ENCODE data around the gene KANK3. TPM values are rescaled to one million over a fixed set of nuclear protein-coding genes. Genes with fewer than 3 reads are reported as not detected.
"Not testable (repeated sequence)": the region's sequence is repeated elsewhere in the genome, so short reads cannot be mapped to it uniquely, and the experiment has no call there.

KANK3 gene
- polyA plus RNA-seq, 3 donors: 0.15 TPM; not detected in 2

DNA sequence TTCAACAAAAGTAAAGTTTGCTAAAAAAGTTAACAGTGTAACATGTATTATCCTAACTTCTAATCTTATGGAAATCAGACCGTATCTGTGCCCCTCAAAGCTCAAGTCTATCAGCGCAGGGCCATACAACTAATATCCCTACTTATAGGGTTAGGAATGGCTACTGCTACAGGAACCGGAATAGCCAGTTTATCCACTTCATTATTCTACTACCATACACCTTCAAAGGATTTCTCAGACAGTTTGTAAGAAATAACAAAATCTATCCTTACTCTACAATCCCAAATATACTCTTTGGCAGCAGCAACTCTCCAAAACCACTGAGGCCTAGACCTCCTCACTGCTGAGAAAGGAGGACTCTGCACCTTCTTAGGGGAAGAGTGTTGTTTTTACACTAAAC lies 42.5 kb upstream of the KANK3 start:
- H3K9me3 Mint-ChIP-seq; H3K27ac ChIP-seq (ENCODE audit: low read depth in 1 of 2, low read length in 2 of 2); H2AFZ ChIP-seq (ENCODE audit: insufficient read depth, low read depth, low read length, poor library complexity, severe bottlenecking); H3K4me3 Mint-ChIP-seq; H3K9me3 ChIP-seq (replicated peaks in 1 of 2; ENCODE audit: control insufficient read depth in 1 of 2, insufficient read depth in 1 of 2, low read length in 2 of 2); H3K27ac Mint-ChIP-seq; H3K36me3 ChIP-seq (replicated peaks in 1 of 2; ENCODE audit: control insufficient read depth in 1 of 2, insufficient read depth in 2 of 2, low read length in 2 of 2); H3K27me3 ChIP-seq (ENCODE audit: control insufficient read depth in 2 of 2, insufficient read depth in 2 of 2, low read length in 2 of 2); H3K79me2 ChIP-seq (ENCODE audit: insufficient read depth, low read length); H3K27me3 Mint-ChIP-seq (ENCODE audit: low read depth in 3 of 3); H3K4me3 ChIP-seq (replicated peaks in 1 of 3; ENCODE audit: low read depth in 2 of 3, low read length in 3 of 3); H3K4me2 ChIP-seq (replicated peaks; ENCODE audit: extremely low read depth, low read length, poor library complexity, severe bottlenecking); H4K20me1 ChIP-seq (ENCODE audit: insufficient read depth, low read length); intact Hi-C loops (cut with micrococcal nuclease); DNase-seq; H3K9ac ChIP-seq (ENCODE audit: insufficient read depth, low read length, poor library complexity, severe bottlenecking): not testable (repeated sequence)
- WGBS (ENCODE audit: insufficient coverage): no CpG with 5 or more reads among the region's 3 CpGs
- H3K36me3 Mint-ChIP-seq: peaks cover 7 to 11% of the 10 kb centered on the region in 2 donors
- H3K4me1 ChIP-seq (ENCODE audit: control insufficient read depth in 1 of 2, insufficient read depth in 2 of 2, low read length in 2 of 2): peaks cover 5 to 19% of the 10 kb centered on the region in 2 donors
- peaks cover 23% of the 10 kb centered on the region for H3K4me1 Mint-ChIP-seq

GRCh38 chr19:8385103-8385502 lies 42.0 kb upstream of the KANK3 start:
- H2AFZ ChIP-seq (ENCODE audit: insufficient read depth, low read depth, low read length, poor library complexity, severe bottlenecking); H3K9me3 ChIP-seq (replicated peaks in 1 of 2; ENCODE audit: control insufficient read depth in 1 of 2, insufficient read depth in 1 of 2, low read length in 2 of 2); H3K27ac ChIP-seq (ENCODE audit: low read depth in 1 of 2, low read length in 2 of 2); H3K79me2 ChIP-seq (ENCODE audit: insufficient read depth, low read length); H3K4me3 Mint-ChIP-seq; H4K20me1 ChIP-seq (ENCODE audit: insufficient read depth, low read length); H3K9ac ChIP-seq (ENCODE audit: insufficient read depth, low read length, poor library complexity, severe bottlenecking); H3K36me3 ChIP-seq (replicated peaks in 1 of 2; ENCODE audit: control insufficient read depth in 1 of 2, insufficient read depth in 2 of 2, low read length in 2 of 2); H3K27me3 Mint-ChIP-seq (ENCODE audit: low read depth in 3 of 3); DNase-seq; H3K4me2 ChIP-seq (replicated peaks; ENCODE audit: extremely low read depth, low read length, poor library complexity, severe bottlenecking); H3K4me3 ChIP-seq (replicated peaks in 1 of 3; ENCODE audit: low read depth in 2 of 3, low read length in 3 of 3); intact Hi-C loops (cut with micrococcal nuclease); H3K27me3 ChIP-seq (ENCODE audit: control insufficient read depth in 2 of 2, insufficient read depth in 2 of 2, low read length in 2 of 2): not testable (repeated sequence)
- peaks cover 6 to 11% (median 8%) of the 10 kb centered on the region in 7 donors for H3K9me3 Mint-ChIP-seq
- peaks cover 7 to 11% of the 10 kb centered on the region in 2 donors for H3K36me3 Mint-ChIP-seq
- H3K4me1 Mint-ChIP-seq: peaks cover 25% of the 10 kb centered on the region
- H3K27ac Mint-ChIP-seq: peak overlapping the region in 5 of 7 donors; percentile 8 to 92 (median 65)
- no CpG with 5 or more reads among the region's 2 CpGs for WGBS (ENCODE audit: insufficient coverage)
- H3K4me1 ChIP-seq (ENCODE audit: control insufficient read depth in 1 of 2, insufficient read depth in 2 of 2, low read length in 2 of 2): peaks cover 5 to 19% of the 10 kb centered on the region in 2 donors

DNA sequence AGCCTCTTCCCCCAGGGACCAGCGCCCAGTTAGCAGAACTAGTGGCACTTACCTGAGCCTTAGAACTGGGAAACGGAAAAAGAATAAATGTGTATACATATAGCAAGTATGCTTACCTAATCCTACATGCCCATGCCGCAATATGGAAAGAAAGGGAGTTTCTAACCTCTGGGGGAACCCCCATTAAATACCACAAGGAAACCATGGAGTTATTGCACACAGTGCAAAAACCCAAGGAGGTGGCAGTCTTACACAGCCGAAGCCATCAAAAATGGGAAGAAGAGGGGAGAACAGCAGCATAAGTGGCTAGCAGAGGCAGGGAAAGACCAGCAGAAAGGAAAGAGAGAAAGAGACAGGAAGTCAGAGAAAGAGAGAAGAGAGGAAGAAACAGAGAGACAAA lies 41.5 kb upstream of the KANK3 start:
- H3K27me3 Mint-ChIP-seq (ENCODE audit: low read depth in 3 of 3); H4K20me1 ChIP-seq (ENCODE audit: insufficient read depth, low read length); H3K4me3 ChIP-seq (replicated peaks in 1 of 3; ENCODE audit: low read depth in 2 of 3, low read length in 3 of 3); H3K27ac ChIP-seq (ENCODE audit: low read depth in 1 of 2, low read length in 2 of 2); H3K79me2 ChIP-seq (ENCODE audit: insufficient read depth, low read length); H2AFZ ChIP-seq (ENCODE audit: insufficient read depth, low read depth, low read length, poor library complexity, severe bottlenecking); H3K36me3 ChIP-seq (replicated peaks in 1 of 2; ENCODE audit: control insufficient read depth in 1 of 2, insufficient read depth in 2 of 2, low read length in 2 of 2); H3K9ac ChIP-seq (ENCODE audit: insufficient read depth, low read length, poor library complexity, severe bottlenecking); H3K9me3 ChIP-seq (replicated peaks in 1 of 2; ENCODE audit: control insufficient read depth in 1 of 2, insufficient read depth in 1 of 2, low read length in 2 of 2); intact Hi-C loops (cut with micrococcal nuclease); H3K27me3 ChIP-seq (ENCODE audit: control insufficient read depth in 2 of 2, insufficient read depth in 2 of 2, low read length in 2 of 2); H3K4me2 ChIP-seq (replicated peaks; ENCODE audit: extremely low read depth, low read length, poor library complexity, severe bottlenecking): not testable (repeated sequence)
- Mint-ChIP-seq H3K4me3 (peak overlapping the region in 1 of 2 donors; percentile 17), H3K9me3 (peaks cover 6 to 12% (median 9%) of the 10 kb centered on the region in 7 donors), H3K4me1 (peaks cover 22% of the 10 kb centered on the region), H3K36me3 (peaks cover 9 to 13% of the 10 kb centered on the region in 2 donors), H3K27ac (peak overlapping the region in 6 of 7 donors; percentile 28 to 92 (median 69))
- peak in 1 of 3 donors; percentile 56 for DNase-seq
- 0% methylated on average over 1 of the region's 4 CpGs for WGBS (ENCODE audit: insufficient coverage)
- peaks cover 4 to 19% of the 10 kb centered on the region in 2 donors for H3K4me1 ChIP-seq (ENCODE audit: control insufficient read depth in 1 of 2, insufficient read depth in 2 of 2, low read length in 2 of 2)

DNA sequence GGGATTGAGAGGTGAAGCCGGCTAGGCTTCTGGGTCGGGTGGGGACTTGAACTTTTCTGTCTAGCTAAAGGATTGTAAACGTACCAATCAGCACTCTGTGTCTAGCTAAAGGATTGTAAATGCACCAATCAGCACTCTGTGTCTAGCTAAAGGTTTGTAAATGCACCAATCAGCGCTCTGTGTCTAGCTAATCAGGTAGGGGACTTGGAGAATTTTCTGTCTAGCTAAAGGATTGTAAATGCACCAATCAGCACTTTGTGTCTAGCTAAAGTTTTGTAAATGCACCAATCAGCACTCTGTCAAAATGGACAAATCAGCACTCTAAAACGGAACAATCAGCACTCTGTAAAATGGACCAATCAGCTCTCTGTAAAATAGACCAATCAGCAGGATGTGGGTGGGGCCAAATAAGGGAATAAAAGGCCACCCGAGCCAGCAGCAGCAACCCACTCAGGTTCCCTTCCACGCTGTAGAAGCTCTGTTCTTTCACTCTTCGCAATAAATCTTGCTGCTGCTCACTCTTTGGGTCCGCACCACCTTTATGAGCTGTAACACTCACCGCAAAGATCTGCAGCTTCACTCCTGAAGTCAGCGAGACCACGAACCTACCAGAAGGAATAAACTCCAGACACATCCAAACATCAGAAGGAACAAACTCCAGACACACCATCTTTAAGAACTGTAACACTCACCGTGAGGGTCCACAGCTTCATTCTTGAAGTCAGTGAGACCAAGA lies 36.3 kb upstream of the KANK3 start:
- H3K4me1 Mint-ChIP-seq; H3K27me3 Mint-ChIP-seq (ENCODE audit: low read depth in 3 of 3); H4K20me1 ChIP-seq (ENCODE audit: insufficient read depth, low read length); H2AFZ ChIP-seq (ENCODE audit: insufficient read depth, low read depth, low read length, poor library complexity, severe bottlenecking); H3K27ac Mint-ChIP-seq; H3K36me3 ChIP-seq (replicated peaks in 1 of 2; ENCODE audit: control insufficient read depth in 1 of 2, insufficient read depth in 2 of 2, low read length in 2 of 2); DNase-seq; H3K79me2 ChIP-seq (ENCODE audit: insufficient read depth, low read length); H3K4me3 Mint-ChIP-seq; H3K9ac ChIP-seq (ENCODE audit: insufficient read depth, low read length, poor library complexity, severe bottlenecking); H3K27ac ChIP-seq (ENCODE audit: low read depth in 1 of 2, low read length in 2 of 2); H3K4me3 ChIP-seq (replicated peaks in 1 of 3; ENCODE audit: low read depth in 2 of 3, low read length in 3 of 3); H3K4me1 ChIP-seq (ENCODE audit: control insufficient read depth in 1 of 2, insufficient read depth in 2 of 2, low read length in 2 of 2); H3K27me3 ChIP-seq (ENCODE audit: control insufficient read depth in 2 of 2, insufficient read depth in 2 of 2, low read length in 2 of 2); H3K9me3 ChIP-seq (replicated peaks in 1 of 2; ENCODE audit: control insufficient read depth in 1 of 2, insufficient read depth in 1 of 2, low read length in 2 of 2); H3K9me3 Mint-ChIP-seq; intact Hi-C loops (cut with micrococcal nuclease); H3K4me2 ChIP-seq (replicated peaks; ENCODE audit: extremely low read depth, low read length, poor library complexity, severe bottlenecking): not testable (repeated sequence)
- H3K36me3 Mint-ChIP-seq: peaks cover 17 to 21% of the 10 kb centered on the region in 2 donors
- WGBS (ENCODE audit: insufficient coverage): 100% methylated on average over 11 of the region's 13 CpGs

Measured in CD14-positive monocyte (primary cell).